Stomach (tissue), 4 donors: Measurements from ENCODE around the gene TTC33.

ENCODE experiments used
- CTCF ChIP-seq, 7 experiments: fragments of 450-650 bp in 4 of 7; fragments of 200-600 bp in 3 of 7; sonication (generic) in 3 of 7; IDR thresholded peaks; one replicate each; pipeline ENCODE4 v1.5.1; 2016 to 2019; ENCODE audit warnings: antibody characterized with exemption in 7 of 7, control low read depth in 2 of 7, mild to moderate bottlenecking in 1 of 7
- POLR2A ChIP-seq, 4 donors: fragments of 450-650 bp; IDR thresholded peaks; one replicate each; pipeline ENCODE4 v1.6.1; 2016; ENCODE audit warnings: antibody characterized with exemption in 4 of 4, control low read depth in 2 of 4, mild to moderate bottlenecking in 1 of 4, moderate library complexity in 1 of 4
- POLR2AphosphoS5 ChIP-seq, 3 donors: sonication (generic); formaldehyde crosslinking; IDR thresholded peaks; one replicate each; pipeline ENCODE4 v1.6.1; 2016; ENCODE audit warnings: antibody characterized with exemption in 3 of 3

- TF ChIP-seq POLR2A (IDR thresholded peaks at IDR 0.05) (no peak), CTCF (IDR thresholded peaks at IDR 0.05) (no peak), POLR2AphosphoS5 (IDR thresholded peaks at IDR 0.05) (no peak)
Measured at GRCh38 chr5:40480392-40480791, 275.4 kb downstream of the TTC33 start.
